ENCODE results near the gene ATF6B.

ATF6B gene

GRCh38 chr6:32153564-32154513, 25.8 kb upstream of the ATF6B start, which contains the start of gene PPT2:
Gene PPT2 (plus strand): TSS chr6:32154141. CDS start chr6:32154595, 454 bp downstream.
- no peaks in the 10 kb centered on the region for H3K36me3 ChIP-seq (replicated peaks; ENCODE audit: low read depth, low read length)
- H3K9ac ChIP-seq (ENCODE audit: low read length) = peak within 1 kb of the TSS; percentile 75
- H3K27ac ChIP-seq (ENCODE audit: low read length) = no peak within 1 kb of the TSS
- H3K79me2 ChIP-seq (ENCODE audit: low read length) = no peaks in the 10 kb centered on the region
- peak within 1 kb of the TSS; percentile 96 for H3K4me3 ChIP-seq (ENCODE audit: low read length)
- H3K27me3 ChIP-seq (ENCODE audit: low read depth, low read length) = no peaks in the 10 kb centered on the region
- TF ChIP-seq EZH2phosphoT487 (IDR thresholded peaks at IDR 0.05; ENCODE audit: low read depth) = no peak
- TF ChIP-seq, protein P1, sequence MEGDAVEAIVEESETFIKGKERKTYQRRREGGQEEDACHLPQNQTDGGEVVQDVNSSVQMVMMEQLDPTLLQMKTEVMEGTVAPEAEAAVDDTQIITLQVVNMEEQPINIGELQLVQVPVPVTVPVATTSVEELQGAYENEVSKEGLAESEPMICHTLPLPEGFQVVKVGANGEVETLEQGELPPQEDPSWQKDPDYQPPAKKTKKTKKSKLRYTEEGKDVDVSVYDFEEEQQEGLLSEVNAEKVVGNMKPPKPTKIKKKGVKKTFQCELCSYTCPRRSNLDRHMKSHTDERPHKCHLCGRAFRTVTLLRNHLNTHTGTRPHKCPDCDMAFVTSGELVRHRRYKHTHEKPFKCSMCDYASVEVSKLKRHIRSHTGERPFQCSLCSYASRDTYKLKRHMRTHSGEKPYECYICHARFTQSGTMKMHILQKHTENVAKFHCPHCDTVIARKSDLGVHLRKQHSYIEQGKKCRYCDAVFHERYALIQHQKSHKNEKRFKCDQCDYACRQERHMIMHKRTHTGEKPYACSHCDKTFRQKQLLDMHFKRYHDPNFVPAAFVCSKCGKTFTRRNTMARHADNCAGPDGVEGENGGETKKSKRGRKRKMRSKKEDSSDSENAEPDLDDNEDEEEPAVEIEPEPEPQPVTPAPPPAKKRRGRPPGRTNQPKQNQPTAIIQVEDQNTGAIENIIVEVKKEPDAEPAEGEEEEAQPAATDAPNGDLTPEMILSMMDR (IDR thresholded peaks at IDR 0.05; ENCODE audit: low read depth, low read length) = no peak
- H2AFZ ChIP-seq (ENCODE audit: low read depth, low read length) = peak within 1 kb of the TSS; percentile 97
- peak within 1 kb of the TSS; percentile 84 for H3K4me2 ChIP-seq (ENCODE audit: low read length)
- H3K4me1 ChIP-seq (ENCODE audit: low read length) = peaks cover 8% of the 10 kb centered on the region
- no peaks in the 10 kb centered on the region for H3K9me3 ChIP-seq (ENCODE audit: insufficient read depth, low read length)
- H4K20me1 ChIP-seq (ENCODE audit: insufficient read depth, low read length) = no peaks in the 10 kb centered on the region

DNA sequence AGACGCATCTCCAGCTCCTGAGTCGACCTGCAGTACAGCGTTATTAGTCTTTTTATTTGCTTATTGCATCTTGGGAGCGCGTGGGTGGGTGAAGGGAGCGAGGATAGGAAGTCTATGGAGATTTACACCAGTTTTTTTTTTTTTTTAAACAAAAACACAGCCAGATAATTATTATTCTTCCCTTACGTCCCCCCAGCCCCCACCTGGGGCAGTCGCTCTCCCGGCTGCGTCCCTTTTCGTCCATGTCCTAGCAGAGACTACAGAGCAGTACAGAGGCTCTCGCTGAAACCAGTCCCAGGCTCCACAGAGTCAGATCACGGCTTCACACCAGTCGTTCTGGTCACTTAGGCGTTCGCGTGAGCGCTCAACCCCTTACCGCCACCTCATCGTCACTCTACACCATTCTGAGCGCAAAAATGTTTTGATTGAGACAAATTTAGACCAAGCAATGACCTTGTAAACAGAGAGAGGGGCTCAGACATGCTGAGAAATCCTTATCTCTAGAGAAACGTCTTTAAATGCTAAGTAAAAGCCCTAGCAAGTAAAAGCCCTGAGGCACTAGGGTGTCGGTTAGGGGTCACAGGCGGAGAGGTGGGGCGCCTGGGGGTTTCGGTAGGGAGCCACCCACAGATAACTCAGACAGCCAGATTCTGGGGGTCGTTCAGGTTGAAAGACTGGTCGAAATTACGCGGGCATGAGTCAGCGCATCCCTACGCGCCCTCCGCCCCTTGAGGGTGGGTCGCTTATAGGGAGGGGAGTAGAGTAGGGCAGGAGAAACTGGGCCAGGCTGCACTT, 24.9 kb upstream of the ATF6B start:
- peak overlapping the region; percentile 84 for H3K4me2 ChIP-seq (ENCODE audit: low read length)
- H3K4me3 ChIP-seq (ENCODE audit: low read length) = peak overlapping the region; percentile 96
- no peak overlapping the region for H3K27ac ChIP-seq (ENCODE audit: low read length)

GRCh38 chr6:32151863-32152768, 24.1 kb upstream of the ATF6B start, which contains the start of gene PRRT1:
Gene PRRT1 (minus strand): TSS chr6:32151939. CDS start chr6:32151827, 112 bp downstream.
- TF ChIP-seq, protein P1 (IDR thresholded peaks at IDR 0.05; ENCODE audit: low read depth, low read length) = no peak
- TF ChIP-seq EZH2phosphoT487 (IDR thresholded peaks at IDR 0.05; ENCODE audit: low read depth) = no peak
- Histone ChIP-seq H3K4me2 (ENCODE audit: low read length) (no peak within 1 kb of the TSS), H3K79me2 (ENCODE audit: low read length) (no peaks in the 10 kb centered on the region), H3K9ac (ENCODE audit: low read length) (no peak within 1 kb of the TSS), H3K4me1 (ENCODE audit: low read length) (peaks cover 8% of the 10 kb centered on the region), H4K20me1 (ENCODE audit: insufficient read depth, low read length) (no peaks in the 10 kb centered on the region), H2AFZ (ENCODE audit: low read depth, low read length) (no peak within 1 kb of the TSS), H3K4me3 (ENCODE audit: low read length) (no peak within 1 kb of the TSS), H3K27ac (ENCODE audit: low read length) (no peak within 1 kb of the TSS), H3K9me3 (ENCODE audit: insufficient read depth, low read length) (no peaks in the 10 kb centered on the region), H3K36me3 (replicated peaks; ENCODE audit: low read depth, low read length) (no peaks in the 10 kb centered on the region), H3K27me3 (ENCODE audit: low read depth, low read length) (no peaks in the 10 kb centered on the region)

More for the DNA sequence above, 24.9 kb upstream of the ATF6B start:
- Histone ChIP-seq H3K4me1 (ENCODE audit: low read length) (peaks cover 8% of the 10 kb centered on the region), H3K79me2 (ENCODE audit: low read length) (no peaks in the 10 kb centered on the region), H3K27me3 (ENCODE audit: low read depth, low read length) (no peaks in the 10 kb centered on the region), H2AFZ (ENCODE audit: low read depth, low read length) (no peak overlapping the region), H3K9ac (ENCODE audit: low read length) (no peak overlapping the region), H3K9me3 (ENCODE audit: insufficient read depth, low read length) (no peaks in the 10 kb centered on the region), H3K36me3 (replicated peaks; ENCODE audit: low read depth, low read length) (no peaks in the 10 kb centered on the region), H4K20me1 (ENCODE audit: insufficient read depth, low read length) (no peaks in the 10 kb centered on the region)
- TF ChIP-seq EZH2phosphoT487 (IDR thresholded peaks at IDR 0.05; ENCODE audit: low read depth) = no peak
- TF ChIP-seq, protein P1 (IDR thresholded peaks at IDR 0.05; ENCODE audit: low read depth, low read length) = no peak
